Measurements from ENCODE around the gene TTC28. TPM values are rescaled to one million over a fixed set of nuclear protein-coding genes. Genes with fewer than 3 reads are reported as not detected.
"Not testable (repeated sequence)": the region's sequence is repeated elsewhere in the genome, so short reads cannot be mapped to it uniquely, and the experiment has no call there.

TTC28 gene
- total RNA-seq, 2 donors from 2014 or later = 4.2 to 5.4 TPM

DNA sequence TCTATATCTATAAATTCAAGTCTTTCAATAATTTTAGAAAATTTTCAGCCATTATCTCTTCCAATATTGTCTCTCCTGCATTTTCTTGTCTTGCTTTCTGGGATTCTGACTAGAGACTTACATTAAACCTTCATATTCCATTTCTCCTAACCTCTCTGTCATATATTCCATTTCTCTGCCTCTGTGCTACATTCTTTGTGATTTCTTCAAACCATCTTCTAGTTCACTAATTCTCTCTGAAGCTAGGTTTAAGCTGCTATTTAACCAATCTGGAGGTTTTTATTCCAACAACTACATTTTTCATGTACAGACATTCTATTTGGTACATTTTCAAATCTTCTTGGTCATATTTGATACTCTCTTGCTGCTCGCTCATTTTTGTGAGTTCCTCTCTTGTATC lies 122.5 kb downstream of the TTC28 start:
- Mint-ChIP-seq H3K9me3 (peaks cover 2% of the 10 kb centered on the region in 2 donors), H3K27ac (no peak overlapping the region), H3K27me3 (ENCODE audit: low read depth) (no peaks in the 10 kb centered on the region), H3K4me1 (ENCODE audit: low read depth) (no peaks in the 10 kb centered on the region), H3K4me3 (no peak overlapping the region), H3K36me3 (ENCODE audit: insufficient read depth in 2 of 2) (no peaks in the 10 kb centered on the region)
- no peak for ATAC-seq (replicated peaks in 1 of 2)
- DNase-seq = no peak

DNA sequence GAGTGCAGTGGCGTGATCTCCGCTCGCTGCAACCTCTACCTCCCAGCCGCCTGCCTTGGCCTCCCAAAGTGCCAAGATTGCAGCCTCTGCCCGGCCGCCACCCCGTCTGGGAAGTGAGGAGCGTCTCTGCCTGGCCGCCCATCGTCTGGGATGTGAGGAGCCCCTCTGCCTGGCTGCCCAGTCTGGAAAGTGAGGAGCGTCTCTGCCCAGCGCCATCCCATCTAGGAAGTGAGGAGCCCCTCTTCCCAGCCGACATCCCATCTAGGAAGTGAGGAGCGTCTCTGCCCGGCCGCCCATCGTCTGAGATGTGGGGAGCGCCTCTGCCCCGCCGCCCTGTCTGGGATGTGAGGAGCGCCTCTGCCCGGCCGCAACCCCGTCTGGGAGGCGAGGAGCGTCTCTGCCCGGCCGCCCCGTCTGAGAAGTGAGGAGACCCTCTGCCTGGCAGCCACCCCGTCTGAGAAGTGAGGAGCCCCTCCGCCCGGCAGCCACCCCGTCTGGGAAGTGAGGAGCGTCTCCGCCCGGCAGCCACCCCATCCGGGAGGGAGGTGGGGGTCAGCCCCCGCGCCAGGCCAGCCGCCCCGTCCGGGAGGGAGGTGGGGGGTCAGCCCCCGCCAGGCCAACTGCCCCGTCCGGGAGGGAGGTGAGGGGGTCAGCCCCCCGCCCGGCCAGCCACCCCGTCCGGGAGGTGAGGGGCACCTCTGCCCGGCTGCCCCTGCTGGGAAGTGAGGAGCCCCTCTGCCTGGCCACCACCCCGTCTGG lies 126.4 kb downstream of the TTC28 start:
- H3K27ac Mint-ChIP-seq; H3K4me1 Mint-ChIP-seq (ENCODE audit: low read depth); H3K4me3 Mint-ChIP-seq; DNase-seq; H3K36me3 Mint-ChIP-seq (ENCODE audit: insufficient read depth in 2 of 2); ATAC-seq (replicated peaks in 1 of 2); H3K27me3 Mint-ChIP-seq (ENCODE audit: low read depth); H3K9me3 Mint-ChIP-seq: not testable (repeated sequence)

DNA sequence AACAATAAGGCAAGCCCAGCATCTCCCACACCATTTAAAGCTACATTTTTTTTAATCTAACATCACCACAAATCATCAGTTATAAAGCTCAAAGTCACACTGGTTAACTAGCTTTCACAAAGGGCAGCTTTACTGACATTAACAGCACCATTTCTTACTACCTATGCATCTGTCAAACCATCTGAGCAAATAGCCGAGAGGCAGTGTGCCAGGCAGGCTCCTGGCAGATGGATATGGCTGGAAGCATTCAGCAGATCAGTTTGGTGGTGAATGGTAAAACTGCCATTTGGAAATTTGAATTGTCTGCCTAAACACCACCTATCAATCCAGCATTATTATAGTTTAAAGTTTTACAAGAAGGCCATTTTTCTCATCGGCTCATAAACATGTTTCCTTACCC lies 131.2 kb downstream of the TTC28 start:
- no peak overlapping the region for H3K27ac Mint-ChIP-seq
- no peaks in the 10 kb centered on the region for H3K9me3 Mint-ChIP-seq
- no peak for ATAC-seq (replicated peaks in 1 of 2)
- no peaks in the 10 kb centered on the region for H3K36me3 Mint-ChIP-seq (ENCODE audit: insufficient read depth in 2 of 2)
- H3K4me3 Mint-ChIP-seq = no peak overlapping the region
- H3K4me1 Mint-ChIP-seq (ENCODE audit: low read depth) = no peaks in the 10 kb centered on the region
- peaks cover under 1% of the 10 kb centered on the region for H3K27me3 Mint-ChIP-seq (ENCODE audit: low read depth)
- no peak for DNase-seq

DNA sequence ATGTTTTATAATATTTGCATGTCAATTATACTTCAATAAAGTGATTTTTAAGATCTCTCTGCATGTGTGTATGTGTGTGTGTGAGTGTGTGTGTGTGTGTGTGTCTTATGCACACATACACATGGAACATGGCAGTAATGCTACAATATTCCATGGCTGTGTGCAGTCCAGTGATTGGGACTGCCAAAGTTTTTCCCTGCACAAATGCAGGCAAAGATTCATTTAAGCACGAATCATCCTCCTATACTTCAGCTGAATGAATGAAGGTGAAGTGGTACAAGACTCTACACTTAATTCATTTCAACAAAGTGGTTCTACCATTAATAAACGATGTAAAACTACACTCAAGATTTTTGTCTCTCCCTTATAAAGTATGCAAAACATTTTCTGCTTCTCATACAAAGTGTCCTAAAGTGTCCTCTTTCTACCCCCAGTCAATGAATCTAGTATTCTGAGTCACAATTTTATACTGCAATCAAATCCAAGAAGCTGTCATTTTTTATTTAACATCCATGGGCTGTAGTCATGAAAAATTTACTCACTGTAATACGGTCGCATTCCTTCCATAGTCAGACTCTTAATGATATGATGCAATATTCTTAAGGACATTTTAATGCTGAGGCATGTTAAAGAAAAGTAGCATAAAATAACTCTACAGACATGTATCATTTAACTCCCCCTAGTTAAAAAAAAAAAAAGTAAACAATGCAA lies 132.4 kb downstream of the TTC28 start:
- no peak for ATAC-seq (replicated peaks in 1 of 2)
- Mint-ChIP-seq H3K27ac (no peak overlapping the region), H3K36me3 (ENCODE audit: insufficient read depth in 2 of 2) (no peaks in the 10 kb centered on the region), H3K4me3 (no peak overlapping the region), H3K4me1 (ENCODE audit: low read depth) (no peaks in the 10 kb centered on the region), H3K27me3 (ENCODE audit: low read depth) (peaks cover 6% of the 10 kb centered on the region), H3K9me3 (no peaks in the 10 kb centered on the region)
- no peak for DNase-seq

DNA sequence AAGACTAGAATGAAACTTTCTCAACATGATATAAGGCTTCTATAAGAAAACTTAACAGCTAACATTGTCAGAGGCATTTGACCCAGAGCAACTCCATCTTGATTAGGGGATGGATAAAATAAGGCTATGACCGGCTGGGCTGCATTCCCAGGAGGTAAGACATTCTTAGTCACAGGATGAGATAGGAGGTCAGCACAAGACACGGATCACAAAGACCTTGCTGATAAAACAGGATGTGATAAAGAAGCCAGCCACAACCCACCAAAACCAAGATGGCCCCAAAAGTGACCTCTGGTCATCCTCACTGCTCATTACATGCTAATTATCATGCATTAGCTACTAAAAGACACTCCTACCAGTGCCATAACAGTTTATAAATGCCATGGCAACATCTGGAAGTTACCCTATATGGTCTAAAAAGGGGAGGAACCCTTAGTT lies 135.2 kb downstream of the TTC28 start:
- DNase-seq = no peak
- Mint-ChIP-seq H3K4me1 (ENCODE audit: low read depth) (no peaks in the 10 kb centered on the region), H3K9me3 (peaks cover 1 to 2% of the 10 kb centered on the region in 2 donors), H3K27me3 (ENCODE audit: low read depth) (peaks cover 6% of the 10 kb centered on the region), H3K36me3 (ENCODE audit: insufficient read depth in 2 of 2) (peaks cover 0 to 2% of the 10 kb centered on the region in 2 donors), H3K4me3 (no peak overlapping the region), H3K27ac (no peak overlapping the region)
- no peak for ATAC-seq (replicated peaks in 1 of 2)

DNA sequence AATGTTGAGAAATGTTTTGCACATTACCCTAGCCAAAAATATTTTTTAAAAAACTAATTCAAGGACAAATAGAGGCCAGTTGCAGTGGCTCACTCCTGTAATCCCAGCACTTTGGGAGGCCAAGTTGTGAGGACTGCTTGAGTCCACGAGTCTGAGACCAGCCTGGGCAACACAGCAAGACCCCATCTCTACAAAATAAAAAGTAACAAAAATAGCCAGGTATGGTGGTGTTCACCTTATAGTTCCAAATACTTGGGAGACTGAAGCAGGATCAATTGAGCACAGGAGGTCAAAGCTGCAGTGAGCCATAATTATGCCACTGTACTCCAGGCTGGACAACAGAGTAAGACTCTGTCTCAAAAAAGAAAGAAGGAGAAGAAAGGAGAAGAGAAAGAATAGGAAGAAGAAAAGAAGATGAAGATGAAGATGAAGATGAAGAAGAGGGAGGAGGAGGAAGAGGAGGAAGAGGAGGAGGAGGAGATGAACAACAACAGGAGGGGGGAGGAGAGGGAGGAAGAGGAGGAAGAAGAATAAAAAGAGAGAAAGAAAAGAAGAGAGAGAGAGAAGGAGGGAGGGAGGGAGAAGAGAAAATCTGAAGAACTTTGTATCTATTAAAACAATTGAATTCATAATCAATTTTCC lies 136.5 kb downstream of the TTC28 start:
- Mint-ChIP-seq H3K9me3 (peaks cover 1 to 2% of the 10 kb centered on the region in 2 donors), H3K27me3 (ENCODE audit: low read depth) (peaks cover 6% of the 10 kb centered on the region), H3K4me1 (ENCODE audit: low read depth) (no peaks in the 10 kb centered on the region), H3K36me3 (ENCODE audit: insufficient read depth in 2 of 2) (peaks cover 0 to 2% of the 10 kb centered on the region in 2 donors), H3K27ac (no peak overlapping the region), H3K4me3 (no peak overlapping the region)
- DNase-seq = no peak
- ATAC-seq (replicated peaks in 1 of 2) = no peak

DNA sequence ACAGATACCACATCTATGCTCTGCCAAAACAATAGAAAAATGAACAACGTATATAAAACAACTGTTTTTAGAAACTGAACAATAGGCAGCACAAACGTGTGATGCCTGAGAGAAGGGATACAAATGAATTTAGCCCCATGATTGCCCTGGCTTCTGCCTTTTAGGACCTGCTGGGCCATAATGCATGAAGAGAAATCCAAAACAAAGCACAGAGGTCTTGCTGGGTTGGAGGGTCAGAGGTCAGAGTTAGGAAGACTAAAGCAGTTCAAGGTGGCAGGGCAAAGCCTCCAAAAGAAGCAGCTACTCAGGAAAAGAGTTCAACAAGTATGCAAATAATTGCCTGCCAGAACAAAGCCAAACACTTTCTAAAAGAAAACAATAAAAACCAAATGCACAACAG lies 138.5 kb downstream of the TTC28 start:
- peaks cover 0 to 2% of the 10 kb centered on the region in 2 donors for H3K36me3 Mint-ChIP-seq (ENCODE audit: insufficient read depth in 2 of 2)
- no peaks in the 10 kb centered on the region for H3K4me1 Mint-ChIP-seq (ENCODE audit: low read depth)
- H3K27ac Mint-ChIP-seq = no peak overlapping the region
- H3K9me3 Mint-ChIP-seq = peaks cover 1 to 2% of the 10 kb centered on the region in 2 donors
- no peak overlapping the region for H3K4me3 Mint-ChIP-seq
- DNase-seq (no peak), ATAC-seq (replicated peaks in 1 of 2) (no peak)
- peaks cover 6% of the 10 kb centered on the region for H3K27me3 Mint-ChIP-seq (ENCODE audit: low read depth)

DNA sequence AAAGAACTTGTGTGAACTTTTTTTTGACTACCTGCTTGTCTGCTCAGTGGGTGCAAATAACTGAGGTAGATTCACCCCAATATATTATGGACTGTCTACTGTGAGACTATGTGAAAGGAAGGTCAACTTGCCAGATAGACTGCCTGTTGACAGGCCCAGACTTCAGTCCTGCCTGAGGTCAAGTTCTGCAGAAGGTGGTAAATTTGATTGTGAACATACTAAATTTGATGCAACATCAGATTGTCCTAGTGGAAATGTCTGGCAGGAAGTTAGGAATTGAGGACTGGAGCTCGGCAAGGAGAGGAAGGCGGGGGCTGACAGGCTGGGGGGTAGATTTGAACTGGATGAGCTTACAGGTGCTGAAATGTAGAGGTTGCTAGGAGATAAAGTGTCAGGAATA lies 140.7 kb downstream of the TTC28 start:
- H3K4me1 Mint-ChIP-seq (ENCODE audit: low read depth) = no peaks in the 10 kb centered on the region
- ATAC-seq (replicated peaks in 1 of 2) (no peak), DNase-seq (no peak)
- H3K4me3 Mint-ChIP-seq = no peak overlapping the region
- H3K27ac Mint-ChIP-seq = no peak overlapping the region
- H3K9me3 Mint-ChIP-seq = peaks cover 1 to 2% of the 10 kb centered on the region in 2 donors
- peaks cover 0 to 2% of the 10 kb centered on the region in 2 donors for H3K36me3 Mint-ChIP-seq (ENCODE audit: insufficient read depth in 2 of 2)
- peaks cover 6% of the 10 kb centered on the region for H3K27me3 Mint-ChIP-seq (ENCODE audit: low read depth)

DNA sequence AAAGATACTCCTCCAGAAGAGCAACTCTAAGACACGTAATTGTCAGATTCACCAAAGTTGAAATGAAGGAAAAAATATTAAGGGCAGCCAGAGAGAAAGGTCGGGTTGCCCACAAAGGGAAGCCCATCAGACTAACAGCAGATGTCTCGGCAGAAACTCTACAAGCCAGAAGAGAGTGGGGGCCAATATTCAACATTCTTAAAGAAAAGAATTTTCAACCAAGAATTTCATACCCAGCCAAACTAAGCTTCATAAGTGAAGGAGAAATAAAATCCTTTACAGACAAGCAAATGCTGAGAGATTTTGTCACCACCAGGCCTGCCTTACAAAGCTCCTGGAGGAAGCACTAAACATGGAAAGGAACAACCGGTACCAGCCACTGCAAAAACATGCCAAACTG lies 149.1 kb downstream of the TTC28 start:
- DNase-seq; ATAC-seq (replicated peaks in 1 of 2); H3K36me3 Mint-ChIP-seq (ENCODE audit: insufficient read depth in 2 of 2); H3K27me3 Mint-ChIP-seq (ENCODE audit: low read depth); H3K4me1 Mint-ChIP-seq (ENCODE audit: low read depth); H3K4me3 Mint-ChIP-seq; H3K27ac Mint-ChIP-seq: not testable (repeated sequence)
- peaks cover 7 to 13% of the 10 kb centered on the region in 2 donors for H3K9me3 Mint-ChIP-seq

DNA sequence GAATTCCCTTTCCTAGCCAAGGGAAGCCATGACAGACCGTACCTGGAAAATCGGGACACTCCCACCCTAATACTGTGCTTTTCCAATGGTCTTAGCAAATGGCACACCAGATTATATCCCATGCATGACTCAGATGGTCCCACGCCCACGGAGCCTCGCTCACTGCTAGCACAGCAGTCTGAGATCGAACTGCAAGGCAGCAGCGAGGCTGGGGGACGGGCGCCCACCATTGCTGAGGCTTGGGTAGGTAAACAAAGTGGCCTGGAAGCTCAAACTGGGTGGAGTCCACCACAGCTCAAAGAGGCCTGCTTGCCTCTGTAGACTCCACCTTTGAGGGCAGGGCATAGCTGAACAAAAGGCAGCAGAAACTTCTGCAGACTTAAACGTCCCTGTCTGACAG lies 150.5 kb downstream of the TTC28 start:
- not testable (repeated sequence) for H3K4me3 Mint-ChIP-seq; H3K4me1 Mint-ChIP-seq (ENCODE audit: low read depth); H3K36me3 Mint-ChIP-seq (ENCODE audit: insufficient read depth in 2 of 2); ATAC-seq (replicated peaks in 1 of 2); H3K27ac Mint-ChIP-seq; H3K27me3 Mint-ChIP-seq (ENCODE audit: low read depth); DNase-seq
- H3K9me3 Mint-ChIP-seq = peaks cover 7 to 13% of the 10 kb centered on the region in 2 donors

DNA sequence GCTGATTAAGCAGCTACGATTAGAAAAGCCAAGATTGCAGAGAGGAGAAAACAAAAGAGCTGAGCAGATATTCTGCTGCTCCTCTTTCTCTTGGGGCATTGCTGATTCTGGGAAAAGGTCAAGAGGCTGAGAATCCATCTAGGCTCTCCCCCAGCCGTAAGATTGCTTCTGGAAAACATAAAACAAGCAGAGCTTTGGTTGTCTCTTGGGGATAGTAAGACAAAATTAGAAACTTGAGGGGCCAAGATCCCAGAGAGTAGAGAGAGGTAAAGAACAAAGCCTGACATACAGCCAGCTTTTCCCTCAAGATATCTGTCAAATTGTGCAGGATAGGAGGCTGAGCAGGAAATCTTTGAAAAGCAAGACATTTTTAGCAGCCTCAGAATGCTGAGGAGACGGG lies 158.2 kb downstream of the TTC28 start:
- no peak overlapping the region for H3K4me3 Mint-ChIP-seq
- H3K4me1 Mint-ChIP-seq (ENCODE audit: low read depth) = no peaks in the 10 kb centered on the region
- ATAC-seq (replicated peaks in 1 of 2) = no peak
- H3K36me3 Mint-ChIP-seq (ENCODE audit: insufficient read depth in 2 of 2) = no peaks in the 10 kb centered on the region
- DNase-seq = no peak
- no peaks in the 10 kb centered on the region for H3K9me3 Mint-ChIP-seq
- peaks cover 20% of the 10 kb centered on the region for H3K27me3 Mint-ChIP-seq (ENCODE audit: low read depth)
- no peak overlapping the region for H3K27ac Mint-ChIP-seq

DNA sequence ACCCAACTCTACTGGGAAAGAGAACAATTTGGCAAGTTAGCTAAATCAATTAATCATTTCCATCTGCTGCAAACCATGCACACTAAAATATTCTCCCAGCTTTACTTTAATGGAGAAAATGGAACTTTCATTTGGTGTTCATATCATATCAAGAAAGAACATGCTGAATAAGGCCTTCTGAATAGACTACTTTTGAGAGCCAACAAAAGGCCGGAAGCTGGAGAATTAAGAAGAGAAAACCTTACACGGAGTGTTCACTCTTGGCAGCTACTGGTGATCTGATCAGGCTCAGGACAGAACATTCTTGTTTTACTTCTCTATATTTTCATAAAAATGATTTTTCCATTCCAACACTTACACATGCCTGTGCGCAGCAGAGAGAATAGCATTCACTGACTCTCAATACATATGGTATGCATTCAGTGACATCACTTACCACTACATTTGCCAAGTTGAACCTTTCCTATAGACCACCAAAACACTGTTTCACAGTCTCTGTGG lies 165.3 kb downstream of the TTC28 start:
- H3K9me3 Mint-ChIP-seq = peaks cover 4 to 9% of the 10 kb centered on the region in 2 donors
- H3K27me3 Mint-ChIP-seq (ENCODE audit: low read depth) = peaks cover 15% of the 10 kb centered on the region
- no peak overlapping the region for H3K27ac Mint-ChIP-seq
- DNase-seq = no peak
- H3K4me1 Mint-ChIP-seq (ENCODE audit: low read depth) = no peaks in the 10 kb centered on the region
- no peak overlapping the region for H3K4me3 Mint-ChIP-seq
- H3K36me3 Mint-ChIP-seq (ENCODE audit: insufficient read depth in 2 of 2) = peaks cover under 1 to 3% of the 10 kb centered on the region in 2 donors
- no peak for ATAC-seq (replicated peaks in 1 of 2)

DNA sequence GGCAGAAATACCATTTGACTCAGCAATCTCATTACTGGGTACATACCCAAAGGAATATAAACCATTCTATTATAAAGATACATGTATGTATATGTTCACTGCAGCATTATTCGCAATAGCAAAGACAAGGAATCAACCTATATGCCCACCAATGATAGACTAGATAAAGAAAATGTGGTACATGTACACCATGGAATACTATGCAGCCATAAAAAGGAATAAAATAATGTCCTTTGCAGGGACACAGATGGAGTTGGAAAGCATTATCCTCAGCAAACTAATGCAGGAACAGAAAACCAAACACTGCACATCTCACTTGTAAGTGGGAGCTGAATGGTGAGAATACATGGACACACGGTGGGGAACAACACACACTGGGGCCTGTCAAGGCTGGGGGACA lies 167.3 kb downstream of the TTC28 start:
- peaks cover 7 to 12% of the 10 kb centered on the region in 2 donors for H3K9me3 Mint-ChIP-seq
- H3K4me1 Mint-ChIP-seq (ENCODE audit: low read depth); H3K27ac Mint-ChIP-seq: not testable (repeated sequence)

More for the DNA sequence above, 167.3 kb downstream of the TTC28 start:
- not testable (repeated sequence) for ATAC-seq (replicated peaks in 1 of 2); H3K36me3 Mint-ChIP-seq (ENCODE audit: insufficient read depth in 2 of 2); H3K4me3 Mint-ChIP-seq; DNase-seq
- H3K27me3 Mint-ChIP-seq (ENCODE audit: low read depth) = peaks cover 13% of the 10 kb centered on the region

Data from activated T-cell treated with anti-CD3 and anti-CD28 coated beads, Interleukin-2, amount 50 U/mL, for 72 hours (primary cell).